Measurements from ENCODE around the gene VWA1.

DNA sequence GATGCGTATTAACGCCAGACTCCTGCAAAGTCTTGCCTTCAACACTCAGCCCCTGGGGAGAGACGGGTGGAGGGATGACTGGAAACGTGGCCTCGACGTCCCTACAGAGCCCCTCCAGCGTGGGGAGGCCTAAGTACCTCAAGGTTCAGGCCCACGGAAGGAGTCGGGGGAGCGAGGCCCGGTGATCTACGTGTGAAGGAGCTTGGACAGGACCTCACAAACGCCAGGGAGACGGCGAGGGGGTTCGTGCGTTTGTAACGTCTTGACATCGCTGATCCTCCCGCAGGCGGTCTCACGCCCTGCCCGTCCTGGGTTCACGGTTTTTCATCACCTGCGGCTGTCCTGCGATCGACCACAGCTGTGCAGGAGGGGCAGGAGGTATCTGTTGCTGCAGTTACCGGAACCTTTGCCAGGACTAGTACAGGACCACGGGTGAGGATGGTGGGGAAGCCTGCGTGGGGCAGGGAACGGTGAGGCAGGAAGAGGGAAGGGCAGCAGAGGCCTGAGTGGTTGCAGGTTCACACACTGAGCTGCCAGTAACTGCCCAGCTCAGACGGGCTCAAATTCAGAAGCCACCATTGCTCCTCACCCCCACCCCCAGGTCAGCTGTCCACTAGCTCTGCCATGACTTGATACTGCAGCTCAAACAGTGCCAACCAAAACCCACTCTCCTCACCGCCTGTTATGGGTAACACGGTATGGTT lies 35.5 kb upstream of the VWA1 start:
- TF ChIP-seq CTCF (IDR thresholded peaks at IDR 0.05): no peak
- no peak for TF ChIP-seq POLR2A (IDR thresholded peaks at IDR 0.05)
- no peak for TF ChIP-seq POLR2AphosphoS5 (IDR thresholded peaks at IDR 0.05)

All from breast epithelium (tissue), 3 donors.